Stimulated activated naive B cell treated with anti-CD40 and anti-IgM and Interleukin-4, amounts not matched to agents 10 μg/mL and 1 μg/mL and 100 μg/mL, for 72 hours (primary cell): ENCODE results near the gene SART1.

Experiments used
- ATAC-seq, 2 donors: fragments of 150-1000 bp; cut with Tn5 transposase; replicated peaks; 2 replicates each; pipeline ENCODE4 v1.10.0; 2021; ENCODE audit warnings: moderate library complexity in 1 of 2
- DNase-seq: peaks from one replicate; pipeline ENCODE4 v3.0.0; 2021
- H3K27ac Mint-ChIP-seq: one replicate; pipeline ENCODE4 v1.8.0; 2022; ENCODE audit warnings: mild to moderate bottlenecking, mixed read lengths
- H3K27me3 Mint-ChIP-seq, 2 donors: one replicate each; pipeline ENCODE4 v1.8.0; 2022; ENCODE audit warnings: mixed read lengths in 2 of 2
- H3K36me3 Mint-ChIP-seq, 2 donors: one replicate each; pipeline ENCODE4 v1.8.0; 2022; ENCODE audit warnings: mixed read lengths in 2 of 2, mild to moderate bottlenecking in 1 of 2
- H3K4me1 Mint-ChIP-seq, 2 donors: one replicate each; pipeline ENCODE4 v1.8.0; 2022; ENCODE audit warnings: mixed read lengths in 2 of 2, mild to moderate bottlenecking in 1 of 2
- H3K4me3 Mint-ChIP-seq, 2 donors: one replicate each; pipeline ENCODE4 v1.8.0; 2022; ENCODE audit warnings: mild to moderate bottlenecking in 2 of 2, mixed read lengths in 2 of 2, moderate library complexity in 1 of 2
- H3K9me3 Mint-ChIP-seq, 2 donors: one replicate each; pipeline ENCODE4 v1.8.0; 2022; ENCODE audit warnings: mixed read lengths in 2 of 2, mild to moderate bottlenecking in 1 of 2

Gene SART1

GRCh38 chr11:65981972-65982823 lies 20.7 kb downstream of the SART1 start:
- Mint-ChIP-seq H3K4me1 (no peaks in the 10 kb centered on the region), H3K27me3 (no peaks in the 10 kb centered on the region), H3K36me3 (peaks cover 22 to 23% of the 10 kb centered on the region in 2 donors), H3K4me3 (no peak overlapping the region), H3K27ac (no peak overlapping the region), H3K9me3 (no peaks in the 10 kb centered on the region)
- DNase-seq (no peak), ATAC-seq (peak; percentile 12 to 21)

DNA sequence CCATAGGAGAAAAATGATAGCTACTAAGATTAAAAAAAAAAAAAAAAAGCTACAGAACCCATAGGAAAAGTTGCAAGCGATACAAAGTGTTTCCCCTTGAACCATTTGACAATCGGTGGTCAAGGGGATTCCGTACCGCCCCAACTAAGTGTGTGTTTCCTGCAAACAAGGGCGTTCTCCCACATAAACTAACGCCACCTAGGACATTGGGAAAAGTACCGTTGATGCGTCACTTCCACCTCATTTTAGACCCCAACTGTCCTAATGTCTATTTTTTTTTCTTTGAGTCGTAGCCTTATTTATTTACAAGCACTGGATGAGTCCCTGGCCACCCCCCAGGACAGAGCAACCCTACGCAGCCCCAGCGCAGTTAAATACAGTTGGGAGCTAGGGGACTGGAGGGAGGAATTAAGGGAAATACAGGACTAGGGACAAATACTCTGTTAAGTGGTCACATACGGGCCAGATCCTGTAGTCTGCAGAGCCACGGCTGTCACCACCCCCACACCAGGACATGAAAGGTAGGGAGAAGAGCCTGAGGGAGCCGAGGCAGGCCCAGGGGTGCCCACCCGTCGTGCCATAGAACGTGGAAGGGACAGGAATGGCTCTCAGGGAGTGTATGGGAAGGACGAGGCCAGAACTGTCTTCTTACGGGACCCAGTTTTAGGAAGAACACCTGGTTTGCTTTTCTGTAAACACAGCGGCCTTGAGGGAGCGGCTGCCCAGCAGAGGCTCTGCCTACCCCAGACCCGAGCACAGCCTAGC lies 21.5 kb downstream of the SART1 start:
- ATAC-seq (no peak), DNase-seq (no peak)
- no peak overlapping the region for H3K27ac Mint-ChIP-seq
- no peaks in the 10 kb centered on the region for H3K9me3 Mint-ChIP-seq
- no peak overlapping the region for H3K4me3 Mint-ChIP-seq
- no peaks in the 10 kb centered on the region for H3K4me1 Mint-ChIP-seq
- H3K36me3 Mint-ChIP-seq = peaks cover 18% of the 10 kb centered on the region in 2 donors
- no peaks in the 10 kb centered on the region for H3K27me3 Mint-ChIP-seq

GRCh38 chr11:65983589-65983987 lies 22.1 kb downstream of the SART1 start:
- no peak for DNase-seq
- no peaks in the 10 kb centered on the region for H3K27me3 Mint-ChIP-seq
- no peaks in the 10 kb centered on the region for H3K9me3 Mint-ChIP-seq
- no peak overlapping the region for H3K4me3 Mint-ChIP-seq
- peaks cover 14% of the 10 kb centered on the region in 2 donors for H3K36me3 Mint-ChIP-seq
- no peak for ATAC-seq
- H3K27ac Mint-ChIP-seq = no peak overlapping the region
- H3K4me1 Mint-ChIP-seq = no peaks in the 10 kb centered on the region

DNA sequence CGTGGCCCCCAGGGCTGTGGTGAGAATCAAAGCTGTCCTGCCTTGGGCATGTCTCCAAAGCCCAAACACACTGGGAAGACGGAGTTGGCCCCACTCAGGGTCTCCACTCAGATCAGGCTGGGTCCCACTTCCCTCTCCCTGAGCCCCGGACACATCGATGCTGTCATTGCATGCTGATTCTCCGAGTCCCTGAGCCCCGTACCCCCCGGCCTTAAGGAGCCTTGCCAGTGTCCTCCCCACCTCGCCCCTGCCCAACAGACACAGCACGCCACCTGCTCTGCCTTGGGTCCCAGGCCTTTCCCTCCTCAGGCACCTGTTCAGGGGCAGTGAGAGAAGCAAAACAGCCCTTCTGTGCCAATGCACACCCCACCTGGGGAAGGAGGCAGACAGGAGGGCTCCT lies 25.8 kb downstream of the SART1 start:
- Mint-ChIP-seq H3K9me3 (no peaks in the 10 kb centered on the region), H3K36me3 (peaks cover 8 to 12% of the 10 kb centered on the region in 2 donors), H3K4me1 (peaks cover 4 to 8% of the 10 kb centered on the region in 2 donors), H3K27ac (no peak overlapping the region), H3K4me3 (no peak overlapping the region), H3K27me3 (no peaks in the 10 kb centered on the region)
- DNase-seq (no peak), ATAC-seq (no peak)

- Mint-ChIP-seq H3K4me3 (no peak overlapping the region), H3K27me3 (no peaks in the 10 kb centered on the region), H3K4me1 (peaks cover 4 to 8% of the 10 kb centered on the region in 2 donors), H3K9me3 (no peaks in the 10 kb centered on the region), H3K27ac (peak overlapping the region; percentile 65), H3K36me3 (peaks cover 6 to 16% of the 10 kb centered on the region in 2 donors)
- DNase-seq (peak; percentile 88), ATAC-seq (peak; percentile 99)
These were observed 27.5 kb downstream of the SART1 start for GRCh38 chr11:65988791-65989592.

DNA sequence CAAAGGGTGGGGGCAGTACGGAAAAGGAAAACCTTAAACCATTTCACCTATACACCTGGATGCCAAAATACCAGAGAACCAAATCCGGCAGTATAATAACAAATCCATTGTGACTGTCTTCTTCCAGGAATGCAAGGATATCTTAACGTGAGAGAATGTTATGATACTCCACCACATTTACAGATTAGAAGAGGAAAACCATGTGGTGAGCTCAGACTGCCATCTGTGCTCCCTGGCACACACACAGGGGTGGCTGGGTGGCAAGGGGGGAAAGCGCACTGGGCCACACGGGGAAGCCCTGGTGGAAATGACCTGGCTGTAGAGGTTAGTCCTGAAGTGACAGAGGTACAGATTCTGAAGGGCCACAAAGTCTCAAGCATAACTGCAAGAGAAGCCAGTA lies 30.5 kb downstream of the SART1 start:
- DNase-seq = no peak
- Mint-ChIP-seq H3K36me3 (peaks cover 13 to 27% of the 10 kb centered on the region in 2 donors), H3K4me1 (peaks cover 7 to 8% of the 10 kb centered on the region in 2 donors), H3K27me3 (no peaks in the 10 kb centered on the region), H3K9me3 (no peaks in the 10 kb centered on the region), H3K4me3 (no peak overlapping the region), H3K27ac (peak overlapping the region; percentile 61)
- no peak for ATAC-seq

GRCh38 chr11:65997286-65997685 lies 35.8 kb downstream of the SART1 start:
- Mint-ChIP-seq H3K4me3 (no peak overlapping the region), H3K27me3 (no peaks in the 10 kb centered on the region), H3K27ac (no peak overlapping the region), H3K36me3 (peaks cover 33 to 53% of the 10 kb centered on the region in 2 donors), H3K4me1 (peaks cover 17 to 19% of the 10 kb centered on the region in 2 donors), H3K9me3 (no peaks in the 10 kb centered on the region)
- no peak for ATAC-seq
- no peak for DNase-seq

GRCh38 chr11:66001942-66002647 lies 40.6 kb downstream of the SART1 start, which contains the start of the genes BANF1 and EIF1AD:
BANF1 (plus strand) TSS chr11:66002503; CDS start chr11:66003251, 748 bp downstream.
EIF1AD (minus strand) TSS chr11:66002157; CDS start chr11:66000389, 1,768 bp downstream.
- DNase-seq (peak; percentile 95), ATAC-seq (peak; percentile 90 to 93)
- peak within 1 kb of the TSS; percentile 91 to 99 for H3K4me3 Mint-ChIP-seq
- H3K27me3 Mint-ChIP-seq = no peaks in the 10 kb centered on the region
- H3K9me3 Mint-ChIP-seq = no peaks in the 10 kb centered on the region
- H3K27ac Mint-ChIP-seq = peak within 1 kb of the TSS; percentile 99
- peaks cover 42 to 65% of the 10 kb centered on the region in 2 donors for H3K36me3 Mint-ChIP-seq
- peaks cover 29 to 34% of the 10 kb centered on the region in 2 donors for H3K4me1 Mint-ChIP-seq

- DNase-seq (no peak), ATAC-seq (peak; percentile 72 to 78)
- no peaks in the 10 kb centered on the region for H3K27me3 Mint-ChIP-seq
- peaks cover 37 to 59% of the 10 kb centered on the region in 2 donors for H3K36me3 Mint-ChIP-seq
- no peaks in the 10 kb centered on the region for H3K9me3 Mint-ChIP-seq
- H3K4me3 Mint-ChIP-seq = peak overlapping the region; percentile 91 to 99
- peaks cover 25 to 34% of the 10 kb centered on the region in 2 donors for H3K4me1 Mint-ChIP-seq
- peak overlapping the region; percentile 99 for H3K27ac Mint-ChIP-seq
These were observed 41.2 kb downstream of the SART1 start for GRCh38 chr11:66002648-66003225.

GRCh38 chr11:66003291-66003690 lies 41.8 kb downstream of the SART1 start:
- Mint-ChIP-seq H3K27me3 (no peaks in the 10 kb centered on the region), H3K9me3 (no peaks in the 10 kb centered on the region), H3K4me1 (peaks cover 24 to 34% of the 10 kb centered on the region in 2 donors), H3K4me3 (peak overlapping the region; percentile 91 to 99), H3K27ac (peak overlapping the region; percentile 93), H3K36me3 (peaks cover 34 to 56% of the 10 kb centered on the region in 2 donors)
- DNase-seq (no peak), ATAC-seq (no peak)

GRCh38 chr11:66004186-66004585 lies 42.7 kb downstream of the SART1 start:
- H3K4me1 Mint-ChIP-seq = peaks cover 23 to 34% of the 10 kb centered on the region in 2 donors
- no peaks in the 10 kb centered on the region for H3K9me3 Mint-ChIP-seq
- peak overlapping the region; percentile 51 for H3K27ac Mint-ChIP-seq
- H3K4me3 Mint-ChIP-seq = no peak overlapping the region
- peaks cover 28 to 48% of the 10 kb centered on the region in 2 donors for H3K36me3 Mint-ChIP-seq
- DNase-seq = no peak
- no peaks in the 10 kb centered on the region for H3K27me3 Mint-ChIP-seq
- ATAC-seq = no peak

- DNase-seq (no peak), ATAC-seq (no peak)
- Mint-ChIP-seq H3K27me3 (peaks cover under 1 to 4% of the 10 kb centered on the region in 2 donors), H3K27ac (peak overlapping the region; percentile 34), H3K4me1 (peaks cover 12 to 17% of the 10 kb centered on the region in 2 donors), H3K4me3 (no peak overlapping the region), H3K36me3 (peaks cover 20 to 36% of the 10 kb centered on the region in 2 donors), H3K9me3 (no peaks in the 10 kb centered on the region)
These were observed 44.8 kb downstream of the SART1 start for GRCh38 chr11:66006134-66006890.

- Mint-ChIP-seq H3K36me3 (peaks cover 17 to 31% of the 10 kb centered on the region in 2 donors), H3K9me3 (no peaks in the 10 kb centered on the region), H3K4me3 (no peak overlapping the region), H3K27ac (no peak overlapping the region), H3K4me1 (peaks cover 12 to 21% of the 10 kb centered on the region in 2 donors), H3K27me3 (peaks cover 4 to 5% of the 10 kb centered on the region in 2 donors)
- DNase-seq = no peak
- ATAC-seq = no peak
These were observed 45.3 kb downstream of the SART1 start for GRCh38 chr11:66006891-66007176.
